SK-N-SH treated with all-trans-retinoic acid at 6 μM for 48 hours (cell line): Measurements from ENCODE around the gene ARPC5L.

Source experiments
- ATAC-seq: fragments of 200-7000 bp; cut with Tn5 transposase; 3 replicates; pipeline ENCODE4 v1.9.1; 2020; ENCODE audit warnings: mild to moderate bottlenecking, moderate library complexity
- ARNTL ChIP-seq: fragments of 450-650 bp; formaldehyde crosslinking; IDR thresholded peaks from 2 replicates; pipeline ENCODE4 v1.5.0; 2020; ENCODE audit warnings: low read depth, mild to moderate bottlenecking, moderate library complexity, borderline replicate concordance
- BACH2 ChIP-seq: fragments of 250-450 bp; sonication (Bioruptor Pico); IDR thresholded peaks from 2 replicates; pipeline ENCODE4 v1.9.0; 2021; ENCODE audit warnings: mild to moderate bottlenecking, borderline replicate concordance
- CREB5 ChIP-seq: fragments of 250-450 bp; sonication (Bioruptor Pico); IDR thresholded peaks from 2 replicates; pipeline ENCODE4 v1.5.1; 2020; ENCODE audit warnings: low read depth, mild to moderate bottlenecking, moderate library complexity
- CSDC2 ChIP-seq: fragments of 250-450 bp; sonication (Bioruptor Pico); IDR thresholded peaks from 2 replicates; pipeline ENCODE4 v1.5.0; 2020; ENCODE audit warnings: mild to moderate bottlenecking, moderate library complexity
- ESRRG ChIP-seq: fragments of 250-450 bp; sonication (Bioruptor Pico); IDR thresholded peaks from 2 replicates; pipeline ENCODE4 v1.6.1; 2021; ENCODE audit warnings: mild to moderate bottlenecking
- ISL1 ChIP-seq: fragments of 250-450 bp; sonication (Bioruptor Pico); IDR thresholded peaks from 2 replicates; pipeline ENCODE4 v2.1.2; 2022; ENCODE audit warnings: mild to moderate bottlenecking, moderate library complexity
- OSR1 ChIP-seq: fragments of 250-450 bp; sonication (Bioruptor Pico); IDR thresholded peaks from 2 replicates; pipeline ENCODE4 v1.8.0; 2022; ENCODE audit warnings: moderate library complexity, mild to moderate bottlenecking, inconsistent platforms
- PATZ1 ChIP-seq: fragments of 250-450 bp; sonication (Bioruptor Pico); IDR thresholded peaks from 2 replicates; pipeline ENCODE4 v1.8.0; 2020; ENCODE audit warnings: mild to moderate bottlenecking, moderate library complexity, borderline replicate concordance
- RARB ChIP-seq: fragments of 250-450 bp; sonication (Bioruptor Pico); IDR thresholded peaks from 2 replicates; pipeline ENCODE4 v1.8.0; 2021; ENCODE audit warnings: mild to moderate bottlenecking, moderate library complexity
- SNAI2 ChIP-seq: fragments of 250-450 bp; sonication (Bioruptor Pico); IDR thresholded peaks from 2 replicates; pipeline ENCODE4 v1.5.0; 2020; ENCODE audit warnings: mild to moderate bottlenecking, moderate library complexity
- TCF4 ChIP-seq: fragments of 250-450 bp; sonication (Bioruptor Pico); IDR thresholded peaks from 2 replicates; pipeline ENCODE4 v1.8.0; 2021; ENCODE audit warnings: mild to moderate bottlenecking, moderate library complexity, borderline replicate concordance
- TOX ChIP-seq: fragments of 250-450 bp; sonication (Bioruptor Pico); IDR thresholded peaks from 2 replicates; pipeline ENCODE4 v1.8.0; 2021; ENCODE audit warnings: mild to moderate bottlenecking, moderate library complexity, borderline replicate concordance
- ZC3H10 ChIP-seq: fragments of 250-450 bp; sonication (Bioruptor Pico); IDR thresholded peaks from 2 replicates; pipeline ENCODE4 v1.5.1; 2021; ENCODE audit warnings: mild to moderate bottlenecking, moderate library complexity
- ZFP3 ChIP-seq: fragments of 250-450 bp; sonication (Bioruptor Pico); IDR thresholded peaks from 2 replicates; pipeline ENCODE4 v1.5.0; 2020; ENCODE audit warnings: mild to moderate bottlenecking, moderate library complexity
- ZFP30 ChIP-seq: fragments of 450-650 bp; formaldehyde crosslinking; IDR thresholded peaks from 2 replicates; pipeline ENCODE4 v1.5.0; 2022; ENCODE audit warnings: mild to moderate bottlenecking, moderate library complexity
- ZNF565 ChIP-seq: fragments of 450-650 bp; formaldehyde crosslinking; conservative IDR thresholded peaks from 2 replicates; pipeline ENCODE4 v1.5.0; 2020; ENCODE audit warnings: low read depth, mild to moderate bottlenecking, moderate library complexity
- ZNF70 ChIP-seq: fragments of 450-650 bp; formaldehyde crosslinking; IDR thresholded peaks from 2 replicates; pipeline ENCODE4 v1.5.0; 2020; ENCODE audit warnings: mild to moderate bottlenecking, moderate library complexity
- ZNF8 ChIP-seq: fragments of 450-650 bp; formaldehyde crosslinking; IDR thresholded peaks from 2 replicates; pipeline ENCODE4 v1.5.0; 2020; ENCODE audit warnings: mild to moderate bottlenecking, moderate library complexity
- TF ChIP-seq, protein P1 (sequence below): fragments of 250-450 bp; sonication (Bioruptor Pico); IDR thresholded peaks from 2 replicates; pipeline ENCODE4 v1.8.0; 2021; ENCODE audit warnings: low read depth, mild to moderate bottlenecking, moderate library complexity, borderline replicate concordance
- TF ChIP-seq, protein P2 (sequence below): fragments of 250-450 bp; sonication (Bioruptor Pico); IDR thresholded peaks from 2 replicates; pipeline ENCODE4 v1.5.1; 2021; ENCODE audit warnings: mild to moderate bottlenecking, moderate library complexity
- TF ChIP-seq, protein P3 (sequence below): fragments of 250-450 bp; sonication (Bioruptor Pico); IDR thresholded peaks from 2 replicates; pipeline ENCODE4 v1.5.0; 2020; ENCODE audit warnings: mild to moderate bottlenecking, moderate library complexity

Gene ARPC5L

DNA sequence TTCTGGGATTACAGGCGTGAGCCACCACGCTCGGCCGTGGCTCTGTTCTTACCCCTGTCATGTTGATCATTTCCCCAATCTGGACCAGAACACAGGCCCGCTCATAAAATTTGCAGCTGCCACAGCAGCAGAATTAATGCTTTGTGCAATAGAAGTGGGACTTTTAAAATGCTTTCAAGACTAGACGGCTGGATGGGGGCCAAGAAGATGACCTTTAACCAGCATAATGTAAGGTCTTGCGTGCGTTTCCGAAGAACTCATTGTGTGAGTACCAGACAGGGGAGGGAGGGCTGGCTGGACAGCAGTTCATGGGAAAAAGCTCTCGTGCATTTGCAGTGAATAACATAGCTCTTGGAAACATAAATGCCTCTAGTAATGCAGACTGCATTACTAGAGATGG is 12.1 kb upstream of the ARPC5L start (continued):
- TF ChIP-seq, protein P1, sequence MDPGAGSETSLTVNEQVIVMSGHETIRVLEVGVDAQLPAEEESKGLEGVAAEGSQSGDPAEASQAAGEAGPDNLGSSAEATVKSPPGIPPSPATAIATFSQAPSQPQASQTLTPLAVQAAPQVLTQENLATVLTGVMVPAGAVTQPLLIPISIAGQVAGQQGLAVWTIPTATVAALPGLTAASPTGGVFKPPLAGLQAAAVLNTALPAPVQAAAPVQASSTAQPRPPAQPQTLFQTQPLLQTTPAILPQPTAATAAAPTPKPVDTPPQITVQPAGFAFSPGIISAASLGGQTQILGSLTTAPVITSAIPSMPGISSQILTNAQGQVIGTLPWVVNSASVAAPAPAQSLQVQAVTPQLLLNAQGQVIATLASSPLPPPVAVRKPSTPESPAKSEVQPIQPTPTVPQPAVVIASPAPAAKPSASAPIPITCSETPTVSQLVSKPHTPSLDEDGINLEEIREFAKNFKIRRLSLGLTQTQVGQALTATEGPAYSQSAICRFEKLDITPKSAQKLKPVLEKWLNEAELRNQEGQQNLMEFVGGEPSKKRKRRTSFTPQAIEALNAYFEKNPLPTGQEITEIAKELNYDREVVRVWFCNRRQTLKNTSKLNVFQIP (CRISPR knock-in tag), result no peak
- TF ChIP-seq ZNF565 (no peak), OSR1 (no peak), BACH2 (CRISPR knock-in tag) (no peak), ESRRG (no peak), RARB (CRISPR knock-in tag) (no peak), ZNF70 (CRISPR knock-in tag) (no peak), ZNF8 (CRISPR knock-in tag) (no peak)
- TF ChIP-seq, all 23 proteins: peak for 0

DNA sequence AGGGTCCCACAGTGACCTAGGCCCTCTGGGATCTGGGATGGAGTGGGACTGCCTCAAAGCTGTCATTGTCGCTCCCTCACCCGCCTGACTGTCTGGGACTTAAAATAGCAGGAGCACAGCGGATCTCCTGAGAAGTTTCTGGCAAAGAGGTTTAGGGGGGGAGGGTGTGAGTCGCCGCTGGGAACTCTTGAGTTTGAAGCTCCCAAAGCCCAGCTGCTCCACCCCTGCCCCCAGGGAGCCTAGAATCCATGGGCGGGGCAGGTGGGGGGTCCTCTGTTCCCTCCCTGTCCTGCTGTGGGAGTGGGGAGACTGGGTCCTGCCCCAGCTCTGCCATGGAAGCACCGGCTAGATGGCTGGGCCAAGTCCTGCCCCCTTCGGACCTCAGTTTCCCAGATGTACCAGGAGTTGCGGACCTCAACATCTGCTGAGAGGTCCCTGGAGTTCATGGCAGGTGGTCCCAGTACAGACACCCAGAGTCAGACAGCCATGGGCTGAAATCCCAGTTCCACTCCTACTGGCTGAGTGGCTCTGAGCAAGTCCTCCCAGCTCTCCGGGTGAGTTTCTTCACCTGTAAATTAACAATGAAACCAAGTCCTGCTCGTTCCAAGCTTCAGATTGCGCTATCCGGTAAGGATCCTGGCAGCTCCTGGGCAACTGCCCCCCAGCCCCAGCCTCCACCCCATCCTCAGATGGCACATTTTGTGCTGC is 9.7 kb upstream of the ARPC5L start:
- ATAC-seq, result no peak
- TF ChIP-seq, protein P2, sequence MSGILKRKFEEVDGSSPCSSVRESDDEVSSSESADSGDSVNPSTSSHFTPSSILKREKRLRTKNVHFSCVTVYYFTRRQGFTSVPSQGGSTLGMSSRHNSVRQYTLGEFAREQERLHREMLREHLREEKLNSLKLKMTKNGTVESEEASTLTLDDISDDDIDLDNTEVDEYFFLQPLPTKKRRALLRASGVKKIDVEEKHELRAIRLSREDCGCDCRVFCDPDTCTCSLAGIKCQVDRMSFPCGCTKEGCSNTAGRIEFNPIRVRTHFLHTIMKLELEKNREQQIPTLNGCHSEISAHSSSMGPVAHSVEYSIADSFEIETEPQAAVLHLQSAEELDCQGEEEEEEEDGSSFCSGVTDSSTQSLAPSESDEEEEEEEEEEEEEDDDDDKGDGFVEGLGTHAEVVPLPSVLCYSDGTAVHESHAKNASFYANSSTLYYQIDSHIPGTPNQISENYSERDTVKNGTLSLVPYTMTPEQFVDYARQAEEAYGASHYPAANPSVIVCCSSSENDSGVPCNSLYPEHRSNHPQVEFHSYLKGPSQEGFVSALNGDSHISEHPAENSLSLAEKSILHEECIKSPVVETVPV (CRISPR knock-in tag), result no peak
- TF ChIP-seq OSR1, result no peak
- no peak for TF ChIP-seq ZC3H10
- no peak for TF ChIP-seq ARNTL
- TF ChIP-seq, protein P1 (CRISPR knock-in tag), result no peak
- TF ChIP-seq ZNF70 (CRISPR knock-in tag), result no peak
- no peak for TF ChIP-seq TCF4 (CRISPR knock-in tag)

GRCh38 chr9:124852829-124853531 is 8.9 kb upstream of the ARPC5L start, which contains the start of gene WDR38:
Gene WDR38 (plus strand): TSS chr9:124853460. CDS start chr9:124853532, 72 bp downstream.
- peak; percentile 86 for ATAC-seq
- no peak for TF ChIP-seq ZNF8 (CRISPR knock-in tag)
- no peak for TF ChIP-seq ISL1
- no peak for TF ChIP-seq CSDC2
- TF ChIP-seq ESRRG, result peak; percentile 40; the same call in 1 of the 2 replicates
- no peak for TF ChIP-seq ZC3H10
- no peak for TF ChIP-seq PATZ1 (CRISPR knock-in tag)
- TF ChIP-seq RARB (CRISPR knock-in tag), result no peak
- no peak for TF ChIP-seq SNAI2 (CRISPR knock-in tag)

GRCh38 chr9:124853605-124854143 is 8.3 kb upstream of the ARPC5L start:
- no peak for ATAC-seq
- TF ChIP-seq ZFP3 (CRISPR knock-in tag), result no peak
- TF ChIP-seq CSDC2, result no peak
- TF ChIP-seq CREB5 (CRISPR knock-in tag), result no peak
- no peak for TF ChIP-seq ZFP30 (CRISPR knock-in tag)
- TF ChIP-seq, protein P3, sequence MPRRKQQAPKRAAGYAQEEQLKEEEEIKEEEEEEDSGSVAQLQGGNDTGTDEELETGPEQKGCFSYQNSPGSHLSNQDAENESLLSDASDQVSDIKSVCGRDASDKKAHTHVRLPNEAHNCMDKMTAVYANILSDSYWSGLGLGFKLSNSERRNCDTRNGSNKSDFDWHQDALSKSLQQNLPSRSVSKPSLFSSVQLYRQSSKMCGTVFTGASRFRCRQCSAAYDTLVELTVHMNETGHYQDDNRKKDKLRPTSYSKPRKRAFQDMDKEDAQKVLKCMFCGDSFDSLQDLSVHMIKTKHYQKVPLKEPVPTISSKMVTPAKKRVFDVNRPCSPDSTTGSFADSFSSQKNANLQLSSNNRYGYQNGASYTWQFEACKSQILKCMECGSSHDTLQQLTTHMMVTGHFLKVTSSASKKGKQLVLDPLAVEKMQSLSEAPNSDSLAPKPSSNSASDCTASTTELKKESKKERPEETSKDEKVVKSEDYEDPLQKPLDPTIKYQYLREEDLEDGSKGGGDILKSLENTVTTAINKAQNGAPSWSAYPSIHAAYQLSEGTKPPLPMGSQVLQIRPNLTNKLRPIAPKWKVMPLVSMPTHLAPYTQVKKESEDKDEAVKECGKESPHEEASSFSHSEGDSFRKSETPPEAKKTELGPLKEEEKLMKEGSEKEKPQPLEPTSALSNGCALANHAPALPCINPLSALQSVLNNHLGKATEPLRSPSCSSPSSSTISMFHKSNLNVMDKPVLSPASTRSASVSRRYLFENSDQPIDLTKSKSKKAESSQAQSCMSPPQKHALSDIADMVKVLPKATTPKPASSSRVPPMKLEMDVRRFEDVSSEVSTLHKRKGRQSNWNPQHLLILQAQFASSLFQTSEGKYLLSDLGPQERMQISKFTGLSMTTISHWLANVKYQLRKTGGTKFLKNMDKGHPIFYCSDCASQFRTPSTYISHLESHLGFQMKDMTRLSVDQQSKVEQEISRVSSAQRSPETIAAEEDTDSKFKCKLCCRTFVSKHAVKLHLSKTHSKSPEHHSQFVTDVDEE (CRISPR knock-in tag), result no peak
- no peak for TF ChIP-seq SNAI2 (CRISPR knock-in tag)
- no peak for TF ChIP-seq PATZ1 (CRISPR knock-in tag)
- no peak for TF ChIP-seq BACH2 (CRISPR knock-in tag)
- TF ChIP-seq TOX (CRISPR knock-in tag), result no peak
- TF ChIP-seq ZNF565, result no peak
